Fibroblast of peridontal ligament (primary cell): ENCODE results near the gene ELMO1.

Source experiments
- DNase-seq: peaks from one replicate; pipeline ENCODE4 v3.0.0-alpha.2; 2010; ENCODE audit errors: extremely low read depth

Gene ELMO1

DNA sequence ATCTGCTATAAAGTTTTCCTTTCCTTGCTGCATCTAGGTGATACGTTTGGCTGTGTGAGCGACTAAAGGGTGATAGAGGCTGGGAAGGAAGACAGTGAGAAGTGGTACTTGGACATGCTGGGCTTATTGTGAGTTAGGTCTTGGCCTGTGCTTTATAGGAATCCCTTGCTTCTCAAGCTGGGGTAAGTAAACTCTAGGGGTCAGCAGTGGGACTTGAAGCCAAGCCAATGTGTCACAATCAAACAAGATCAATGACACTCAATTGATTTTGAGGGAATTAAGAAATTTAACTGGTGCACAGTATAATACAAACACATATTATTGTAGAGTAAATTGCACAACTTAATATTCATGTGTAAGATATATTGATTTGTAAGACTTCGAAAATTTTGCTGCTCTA lies 568.6 kb downstream of the ELMO1 start:
- DNase-seq, result no peak

GRCh38 chr7:36879021-36879420 lies 569.6 kb downstream of the ELMO1 start:
- no peak for DNase-seq

- no peak for DNase-seq
Measured at GRCh38 chr7:36878288-36878687, 570.4 kb downstream of the ELMO1 start.

DNA sequence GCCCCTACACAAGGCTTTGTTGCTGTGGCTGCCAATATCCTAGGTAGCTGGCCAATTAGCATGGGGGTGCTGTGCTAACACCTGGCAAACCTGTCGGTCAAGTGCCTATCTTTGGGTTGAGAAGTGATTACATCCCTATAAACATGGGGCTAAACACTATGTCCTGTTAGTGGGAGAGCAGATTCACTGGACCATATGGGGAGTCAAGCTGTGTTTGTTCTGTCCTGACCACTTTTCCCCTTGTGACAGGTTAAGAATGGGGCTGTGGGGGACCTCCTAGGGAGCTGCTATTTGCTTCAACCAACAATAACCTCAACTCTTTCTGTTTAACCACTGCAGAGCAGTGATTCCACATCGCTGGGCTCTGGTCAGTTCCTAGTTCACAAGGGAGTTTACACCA lies 572.9 kb downstream of the ELMO1 start:
- no peak for DNase-seq

DNA sequence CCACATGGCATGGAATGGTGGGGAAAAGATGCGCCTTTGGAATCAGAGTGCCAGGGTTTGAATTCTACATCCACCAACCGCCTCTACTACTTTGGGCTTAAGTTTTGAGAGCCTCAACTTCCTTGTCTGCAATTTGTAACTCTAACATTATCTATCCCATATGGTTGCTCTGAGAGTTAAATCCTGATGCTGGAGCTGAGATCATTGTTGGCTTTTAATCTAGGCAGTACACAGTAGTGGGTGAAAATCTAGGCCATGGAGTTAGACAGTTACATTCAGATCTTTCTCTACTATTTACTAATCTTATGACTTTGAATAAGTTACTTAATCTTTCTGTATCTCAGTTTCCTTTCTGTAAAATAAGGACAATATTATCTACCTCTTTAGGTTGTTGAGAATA lies 574.6 kb downstream of the ELMO1 start:
- DNase-seq, result no peak

DNA sequence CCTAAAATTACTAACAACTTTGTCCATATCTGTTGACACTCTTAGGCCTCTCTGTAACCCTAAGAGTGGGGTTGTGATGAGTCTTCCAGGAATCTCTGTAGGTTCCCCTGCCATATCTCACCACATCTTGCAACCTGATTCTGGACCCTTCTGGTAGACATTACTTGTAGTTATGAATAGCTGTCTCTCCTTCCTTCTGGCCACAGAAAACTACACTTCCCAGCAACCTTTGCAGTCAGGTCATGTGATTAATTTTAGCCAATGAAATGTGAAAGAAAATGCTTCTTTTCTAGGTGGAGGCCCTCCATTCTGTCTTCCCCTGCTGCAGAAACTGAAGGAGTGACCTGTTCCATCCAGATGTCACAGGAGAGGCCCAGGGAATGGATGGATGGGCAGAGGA lies 576.8 kb downstream of the ELMO1 start:
- no peak for DNase-seq

DNA sequence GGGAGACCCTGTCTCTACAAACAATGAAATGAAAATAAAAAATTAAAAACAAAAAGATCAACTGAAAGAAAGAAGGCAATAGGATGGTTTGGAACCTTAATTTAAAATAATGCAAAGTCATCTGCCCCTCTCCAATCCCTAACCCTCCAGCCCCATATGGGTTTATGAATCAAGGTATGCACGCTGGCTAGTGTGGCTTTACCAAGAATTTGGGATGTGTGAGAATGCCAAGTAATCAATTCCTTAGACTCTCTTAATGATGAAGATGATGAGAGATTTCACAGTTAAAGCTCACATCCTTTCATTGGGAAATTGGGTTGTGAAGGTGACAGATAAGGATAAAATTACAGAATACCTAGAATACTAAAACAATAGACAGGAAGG lies 577.3 kb downstream of the ELMO1 start:
- no peak for DNase-seq

- DNase-seq, result no peak
Measured at GRCh38 chr7:36870625-36871354, 577.9 kb downstream of the ELMO1 start.

DNA sequence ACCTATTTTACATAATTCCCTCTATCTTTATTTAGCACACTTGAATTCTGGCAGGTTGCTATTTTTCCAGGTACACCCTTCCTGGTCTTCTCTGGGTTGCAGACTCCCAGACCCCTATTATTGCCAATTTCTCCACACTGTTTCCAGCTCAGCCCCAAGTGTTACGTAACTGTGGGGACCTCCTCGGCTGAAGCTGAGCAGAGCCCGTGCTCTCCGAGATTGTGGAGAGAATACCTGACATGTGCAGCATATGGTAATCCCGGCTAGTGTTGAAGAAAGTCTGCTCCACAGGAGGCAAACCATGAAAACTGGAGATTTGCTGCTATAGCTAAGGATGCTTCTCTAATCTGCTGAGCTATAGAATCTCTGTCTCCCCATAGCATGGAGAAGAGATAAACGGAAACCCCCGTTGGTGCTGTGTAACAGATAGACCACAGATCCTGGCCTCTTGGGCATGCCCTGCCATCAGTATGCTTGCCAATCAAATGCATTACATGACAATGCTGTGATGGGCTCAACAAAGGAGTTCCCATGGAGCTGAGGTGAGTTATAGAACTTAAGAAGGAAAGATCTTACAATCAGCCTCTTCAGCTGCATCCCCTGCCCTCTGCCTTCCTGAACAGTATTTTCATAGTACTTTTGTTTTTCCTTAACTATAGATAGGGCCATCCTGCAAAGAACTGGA lies 579.8 kb downstream of the ELMO1 start:
- DNase-seq, result no peak

DNA sequence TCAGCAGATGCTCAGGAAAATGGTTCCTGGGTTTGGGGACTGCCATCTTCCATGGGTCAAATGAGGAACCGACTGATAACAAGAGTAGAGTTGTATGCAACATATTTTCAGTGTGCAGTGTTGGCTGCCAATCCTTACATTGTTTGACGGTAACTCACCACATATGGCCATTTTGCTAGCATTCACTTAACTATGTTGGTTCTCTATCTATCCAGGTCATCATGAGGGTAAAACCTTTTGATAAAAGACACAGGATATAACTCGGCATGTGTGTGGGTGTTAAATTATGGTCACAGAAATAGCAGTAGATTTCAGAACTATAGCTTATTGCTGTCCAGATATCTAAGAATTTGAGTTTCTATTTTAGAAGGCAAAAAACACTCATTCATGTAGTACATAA lies 583.6 kb downstream of the ELMO1 start:
- no peak for DNase-seq

GRCh38 chr7:36863901-36864701 lies 584.6 kb downstream of the ELMO1 start:
- no peak for DNase-seq

- DNase-seq, result no peak
Measured at GRCh38 chr7:36862771-36863261, 585.8 kb downstream of the ELMO1 start.

DNA sequence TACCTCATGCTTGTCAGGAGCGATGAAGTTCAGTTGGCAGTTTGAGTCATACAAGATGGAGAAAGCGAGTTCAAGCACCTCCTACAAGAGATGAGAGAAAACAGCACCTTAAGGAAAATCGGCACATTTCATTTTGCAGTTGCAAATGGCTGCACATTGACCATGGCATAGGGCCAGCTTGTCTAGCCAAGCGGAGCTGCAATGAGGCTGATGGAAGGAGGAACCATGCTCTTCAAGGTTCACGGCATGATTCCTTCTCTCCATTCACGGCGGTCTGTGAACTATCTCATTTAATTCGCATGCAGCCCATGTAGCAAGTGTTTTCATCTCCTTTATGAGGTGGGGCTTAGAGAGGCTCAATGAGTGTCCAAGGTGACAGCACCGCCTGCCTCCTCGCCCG lies 587.0 kb downstream of the ELMO1 start:
- DNase-seq, result no peak

GRCh38 chr7:36860681-36861080 lies 588.0 kb downstream of the ELMO1 start:
- DNase-seq, result no peak

GRCh38 chr7:36855330-36855729 lies 593.3 kb downstream of the ELMO1 start:
- no peak for DNase-seq

DNA sequence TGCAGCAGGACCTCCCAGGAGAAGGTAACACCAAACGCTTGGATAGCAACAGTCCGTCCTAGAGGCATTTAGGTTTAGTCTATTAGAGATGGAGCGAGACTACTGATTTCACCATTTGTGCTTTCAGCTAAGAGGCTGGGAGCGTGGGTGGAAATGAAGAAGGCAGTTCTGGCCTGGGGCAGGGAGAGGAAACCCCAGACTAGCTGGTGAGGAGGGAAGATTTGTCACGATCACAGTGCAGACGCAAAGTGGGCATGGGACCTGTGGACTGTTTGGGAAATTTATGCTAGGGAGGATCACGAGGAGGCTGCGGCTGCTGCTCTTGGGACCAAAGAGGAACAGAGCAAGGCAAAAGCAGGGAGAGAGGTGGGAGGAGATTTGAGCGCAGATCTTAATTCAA lies 594.0 kb downstream of the ELMO1 start:
- DNase-seq, result no peak

GRCh38 chr7:36852931-36853330 lies 595.7 kb downstream of the ELMO1 start:
- no peak for DNase-seq

- DNase-seq, result no peak
Measured at GRCh38 chr7:36852017-36852416, 596.6 kb downstream of the ELMO1 start.

DNA sequence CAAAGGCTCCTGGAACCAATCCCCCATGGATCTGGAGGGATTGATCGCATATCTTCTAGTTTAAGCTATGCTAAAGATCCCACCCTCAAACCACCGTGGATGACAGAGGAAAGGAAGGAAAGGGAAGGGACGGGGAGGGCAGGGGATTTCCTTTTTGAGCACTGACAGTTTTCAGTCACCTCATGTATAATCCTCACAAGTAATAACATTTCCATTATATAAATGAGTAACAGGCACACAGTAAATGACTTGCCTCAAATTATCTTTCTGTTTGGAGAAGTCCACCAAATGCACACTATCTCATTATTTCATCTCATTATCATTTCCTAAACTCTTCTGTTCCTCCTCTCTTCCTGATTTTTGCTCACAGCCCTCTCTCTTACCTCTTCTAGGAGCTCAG lies 597.3 kb downstream of the ELMO1 start:
- no peak for DNase-seq

GRCh38 chr7:36847946-36848345 lies 600.7 kb downstream of the ELMO1 start:
- DNase-seq, result no peak

DNA sequence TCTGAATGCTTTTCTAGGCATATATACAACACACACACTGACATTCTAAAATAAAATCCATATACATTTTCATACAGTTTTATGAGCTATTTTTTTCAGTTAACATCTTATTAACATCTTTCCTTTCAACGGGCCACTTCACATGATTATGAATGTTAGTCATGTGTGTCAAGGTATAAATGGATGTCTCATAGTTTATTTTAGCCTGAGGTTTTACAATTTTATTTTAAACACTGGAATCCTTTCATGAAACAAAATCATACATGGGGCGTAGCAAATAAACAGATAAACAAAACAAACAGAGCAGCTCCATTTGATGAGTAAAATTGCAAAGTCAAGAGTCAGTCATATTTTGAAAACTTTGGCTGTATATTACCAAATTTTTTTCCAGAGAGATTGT lies 604.3 kb downstream of the ELMO1 start:
- DNase-seq, result no peak

DNA sequence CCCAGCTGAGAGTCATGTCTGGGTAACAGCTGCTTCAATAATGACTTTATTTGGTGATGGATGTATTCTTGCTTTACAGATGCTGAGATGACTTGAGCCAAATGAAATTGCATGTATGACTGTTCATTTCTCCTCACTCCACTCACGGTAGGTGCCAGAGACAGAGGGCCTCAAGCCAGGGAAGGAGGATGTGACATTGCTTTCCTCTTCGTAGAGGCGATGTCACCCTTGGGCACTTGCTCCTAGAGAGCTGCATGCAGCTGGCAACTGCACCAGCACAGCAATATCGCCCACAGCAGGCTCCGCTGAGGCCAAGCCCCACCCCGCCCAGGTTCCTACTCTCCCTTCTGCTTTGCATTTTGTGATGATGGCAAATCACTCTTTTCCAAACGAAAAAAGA lies 607.8 kb downstream of the ELMO1 start:
- DNase-seq, result no peak
